Effector CD4-positive, alpha-beta T cell (primary cell): ENCODE results near the gene GOLGA6L4. TPM values are rescaled to one million over a fixed set of nuclear protein-coding genes. Genes with fewer than 3 reads are reported as not detected.
"Not testable (repeated sequence)": the region's sequence is repeated elsewhere in the genome, so short reads cannot be mapped to it uniquely, and the experiment has no call there.

ENCODE experiments used
- DNase-seq: peaks from one replicate; pipeline ENCODE4 v3.0.0-alpha.2; 2020
- total RNA-seq: gene quantifications from one replicate; lab custom pipeline; 2026; lab: John Stamatoyannopoulos, UW

The GOLGA6L4 gene
- total RNA-seq = not detected

DNA sequence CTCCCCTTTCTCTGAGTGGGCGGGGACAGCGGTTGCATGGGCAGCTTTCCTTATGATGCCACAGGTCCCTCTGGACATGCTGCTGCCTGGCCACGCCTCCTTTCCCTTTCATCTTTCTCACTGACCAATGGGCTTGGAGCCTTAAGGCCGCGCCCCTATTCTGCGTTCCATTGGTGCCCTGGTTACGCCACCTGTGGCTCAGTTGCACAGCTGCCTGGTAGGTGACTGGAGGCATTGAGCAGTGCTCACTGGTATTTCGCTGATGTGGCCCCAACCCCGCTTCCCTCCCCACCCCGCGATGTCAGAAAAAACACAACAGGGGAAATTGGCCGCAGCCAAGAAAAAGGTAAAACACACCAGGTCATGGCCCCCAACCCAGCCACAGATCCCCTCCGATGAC lies at the start of gene GOLGA6L4:
TSS of gene GOLGA6L4 (plus strand) at position 201 of the 400 bp plus-strand sequence. CDS start at position 263, 62 bp downstream.
- DNase-seq = not testable (repeated sequence)

DNA sequence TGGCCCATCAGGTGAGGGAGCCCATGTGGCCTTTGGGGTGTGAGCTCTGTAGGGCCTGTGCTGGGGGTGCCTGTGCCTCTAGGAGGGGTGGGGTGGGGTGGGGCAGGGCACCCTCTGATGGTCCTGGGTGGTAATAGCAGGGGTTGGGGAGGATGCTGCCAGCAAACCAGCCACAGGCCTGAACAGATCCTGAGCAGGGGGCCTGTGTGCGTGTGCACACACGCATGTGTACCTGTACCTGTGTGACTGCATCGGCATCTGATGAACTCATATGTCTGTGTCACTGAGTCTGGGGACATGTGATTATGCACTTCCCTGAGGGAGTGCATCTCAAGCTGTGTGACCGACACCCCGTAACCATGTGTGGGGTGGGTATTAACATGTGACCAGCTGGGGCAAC lies 42.6 kb upstream of the GOLGA6L4 start:
- DNase-seq = not testable (repeated sequence)

DNA sequence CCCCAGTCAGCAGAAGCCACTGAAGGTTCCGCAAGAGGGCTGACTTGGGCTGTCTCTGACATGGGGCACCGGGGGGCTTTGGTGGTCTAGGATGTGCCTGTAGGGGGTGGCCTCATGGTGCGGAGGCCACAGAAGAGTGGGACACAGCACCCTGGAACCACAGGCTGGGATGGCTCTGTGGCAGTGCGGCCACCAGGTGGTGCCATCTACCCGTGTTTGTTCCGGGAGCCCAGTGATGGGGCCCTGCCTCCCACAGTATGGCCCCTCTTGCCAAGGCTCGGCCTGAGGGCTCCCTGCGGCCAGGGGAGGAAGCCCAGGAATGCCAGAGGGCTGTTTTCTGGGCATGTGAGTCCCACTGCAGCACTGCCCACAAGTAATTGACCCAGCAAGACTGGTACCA lies 40.0 kb upstream of the GOLGA6L4 start:
- DNase-seq = not testable (repeated sequence)

GRCh38 chr15:84196530-84197188 lies 38.9 kb upstream of the GOLGA6L4 start:
- not testable (repeated sequence) for DNase-seq

DNA sequence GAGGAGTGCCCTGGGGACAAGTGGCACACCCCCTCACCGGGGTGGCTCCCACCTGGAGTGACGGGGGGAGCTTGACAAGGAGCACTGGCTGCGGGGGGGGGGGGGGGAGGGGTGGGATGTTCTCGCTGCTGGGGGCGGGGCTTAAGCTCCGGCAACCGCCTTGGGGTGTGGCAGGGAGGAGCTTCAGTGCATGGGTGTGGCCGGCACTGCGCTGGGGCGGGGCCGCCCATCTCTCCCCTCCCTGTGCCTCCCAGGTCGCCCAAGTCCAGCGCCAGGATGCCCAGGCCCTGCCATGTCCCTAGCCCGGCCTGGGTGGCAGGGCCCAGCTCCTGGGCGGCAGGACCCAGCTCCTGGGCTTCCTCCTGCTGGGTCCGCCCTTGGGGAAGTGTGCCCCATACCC lies 35.7 kb upstream of the GOLGA6L4 start:
- not testable (repeated sequence) for DNase-seq

DNA sequence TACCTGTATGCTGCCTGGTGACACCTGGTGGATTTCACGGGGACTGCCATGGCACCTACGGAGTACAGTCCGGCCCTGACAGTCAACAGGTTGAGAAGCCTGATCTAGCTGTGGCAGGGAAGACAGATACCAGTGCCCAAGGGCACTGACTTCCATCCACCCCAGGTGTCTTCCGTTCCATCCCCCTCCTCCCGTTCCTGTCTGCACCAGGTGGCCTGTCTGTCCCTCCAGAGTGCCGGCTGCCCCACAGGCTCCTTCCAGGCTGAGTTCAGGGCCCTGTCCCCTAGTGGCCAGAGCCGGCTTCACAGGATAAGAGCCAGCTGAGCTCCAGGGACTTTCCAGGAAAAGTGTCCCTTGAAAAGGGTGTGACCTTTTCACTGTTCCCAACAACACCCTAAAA lies 10.9 kb downstream of the GOLGA6L4 start:
- DNase-seq = not testable (repeated sequence)
